Measurements from ENCODE around the gene C3orf33.

Gene C3orf33

DNA sequence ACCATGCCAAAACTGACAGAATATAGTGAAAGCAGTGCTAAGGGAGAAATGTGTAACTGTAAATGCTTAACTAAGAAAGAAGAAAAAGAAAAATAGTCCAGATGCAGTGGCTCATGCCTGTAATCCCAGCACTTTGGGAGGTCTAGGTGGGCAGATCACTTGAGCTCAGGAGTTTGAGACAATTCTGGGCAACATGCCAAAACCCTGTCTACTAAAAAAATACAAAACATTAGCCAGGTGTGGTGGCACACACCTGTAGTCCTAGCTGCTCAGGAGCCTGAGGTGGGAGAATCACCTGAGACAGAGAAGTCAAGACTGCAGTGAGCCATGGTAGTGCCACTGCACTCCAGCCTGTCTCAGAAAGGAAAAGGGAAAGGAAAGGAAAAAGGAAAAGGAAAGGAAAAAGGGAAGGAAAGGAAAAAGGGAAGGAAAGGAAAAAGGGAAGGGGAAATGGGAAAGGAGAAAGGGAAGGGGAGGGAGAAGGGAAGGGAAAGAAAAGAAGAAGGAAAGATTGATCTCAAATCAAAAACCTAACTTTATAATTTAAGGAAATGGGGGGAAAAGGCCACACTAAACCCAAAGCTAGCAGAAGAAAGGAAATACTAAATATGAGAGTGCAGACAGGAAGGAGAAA lies 20.3 kb downstream of the C3orf33 start:
- DNase-seq, result peak; percentile 23

DNA sequence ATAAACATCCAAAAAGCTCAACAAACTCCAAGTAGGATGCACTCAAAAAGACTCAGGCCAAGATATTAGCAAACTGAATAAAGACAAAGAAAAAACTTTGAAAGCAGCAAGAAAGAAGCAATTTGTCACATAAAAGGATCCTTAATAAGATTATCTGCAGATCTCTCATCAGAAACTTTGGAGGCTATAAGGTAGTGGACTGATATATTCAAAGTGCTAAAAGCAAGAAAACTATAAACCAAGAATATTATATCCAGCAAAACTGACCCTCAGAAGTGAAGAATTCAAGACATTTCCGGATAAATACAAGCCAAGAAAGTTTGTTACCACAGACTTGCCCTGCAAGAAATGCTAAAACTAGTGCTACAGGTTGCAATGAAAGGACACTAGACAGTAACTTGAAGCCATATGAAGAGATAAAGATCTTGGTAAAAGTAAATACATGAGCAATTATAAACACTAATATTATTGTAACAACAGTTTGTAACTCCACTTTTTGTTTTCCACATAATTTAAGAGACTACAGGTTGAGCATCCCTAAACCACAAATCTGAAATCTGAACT lies 23.6 kb downstream of the C3orf33 start:
- DNase-seq, result no peak

DNA sequence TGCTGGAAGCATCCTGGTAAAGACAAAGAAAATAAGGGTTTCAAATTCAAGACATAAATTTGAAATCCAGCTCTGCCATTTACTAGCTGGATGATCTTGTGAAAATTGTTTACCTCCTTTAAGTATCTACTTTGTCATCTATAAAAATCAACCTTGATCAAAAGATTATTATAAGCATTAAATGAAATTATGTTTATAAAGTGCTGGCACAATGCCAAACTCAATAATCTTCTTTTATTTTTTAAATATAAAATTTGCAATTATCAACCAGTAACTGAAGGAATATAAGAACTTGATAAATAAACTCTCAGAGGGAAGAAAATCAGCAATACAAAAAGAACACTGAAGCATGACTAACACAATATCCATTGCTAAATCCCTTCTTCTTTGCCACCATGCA lies 25.8 kb downstream of the C3orf33 start:
- DNase-seq, result no peak

DNA sequence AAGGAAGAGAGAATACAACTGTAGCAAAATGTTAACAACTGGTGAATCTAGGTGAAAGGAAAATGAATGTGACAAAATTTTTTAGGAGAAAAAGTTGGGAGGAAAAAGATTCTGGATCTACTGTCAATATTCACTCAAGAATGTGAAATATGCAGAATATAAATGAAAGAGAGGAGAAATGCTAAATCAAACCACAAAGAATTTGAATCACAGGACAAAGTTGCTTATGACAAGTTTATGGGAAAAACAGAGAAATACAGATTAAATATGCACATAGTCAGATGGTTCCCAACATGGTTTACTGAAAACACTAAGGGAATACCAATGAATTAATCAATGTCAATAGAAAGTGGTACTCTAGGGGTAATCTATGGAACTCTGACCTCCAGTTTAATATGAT lies 27.6 kb downstream of the C3orf33 start:
- no peak for DNase-seq

DNA sequence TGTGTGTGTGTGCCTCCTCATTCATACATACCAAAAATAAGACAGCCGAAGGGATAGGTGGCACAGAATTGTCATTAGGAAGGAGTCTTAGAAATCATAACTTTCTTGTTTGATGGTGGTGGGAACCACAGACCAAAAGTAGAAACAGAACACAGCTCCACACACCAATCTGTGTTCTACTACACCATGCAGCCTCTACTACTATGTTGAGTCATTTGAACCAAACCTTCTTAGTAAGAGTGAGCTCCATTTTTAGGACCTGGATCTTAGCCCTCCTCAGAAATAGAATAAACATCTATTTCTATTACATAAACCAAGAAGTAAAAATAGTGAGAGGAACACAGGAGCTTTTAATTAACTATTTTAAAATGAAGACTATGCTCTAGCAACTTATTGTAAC lies 33.3 kb downstream of the C3orf33 start:
- DNase-seq, result no peak

DNA sequence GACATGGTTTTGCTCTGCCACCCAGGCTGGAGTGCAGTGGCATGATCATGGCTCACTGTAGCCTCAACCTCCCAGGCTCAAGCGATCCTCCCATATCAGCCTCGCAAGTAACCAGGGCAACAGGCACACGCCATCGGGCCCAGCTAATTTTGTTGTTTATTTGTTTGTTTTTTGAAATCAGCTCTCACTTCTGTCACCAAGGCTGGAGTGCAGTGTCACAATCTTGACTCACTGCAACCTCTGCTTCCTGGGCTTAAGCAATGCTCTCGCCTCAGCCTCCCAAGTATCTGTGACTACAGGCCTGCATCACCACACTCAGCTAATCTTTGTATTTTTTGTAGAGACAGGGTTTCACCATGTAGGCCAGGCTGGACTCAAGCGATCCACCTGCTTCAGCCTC lies 35.0 kb downstream of the C3orf33 start:
- no peak for DNase-seq

DNA sequence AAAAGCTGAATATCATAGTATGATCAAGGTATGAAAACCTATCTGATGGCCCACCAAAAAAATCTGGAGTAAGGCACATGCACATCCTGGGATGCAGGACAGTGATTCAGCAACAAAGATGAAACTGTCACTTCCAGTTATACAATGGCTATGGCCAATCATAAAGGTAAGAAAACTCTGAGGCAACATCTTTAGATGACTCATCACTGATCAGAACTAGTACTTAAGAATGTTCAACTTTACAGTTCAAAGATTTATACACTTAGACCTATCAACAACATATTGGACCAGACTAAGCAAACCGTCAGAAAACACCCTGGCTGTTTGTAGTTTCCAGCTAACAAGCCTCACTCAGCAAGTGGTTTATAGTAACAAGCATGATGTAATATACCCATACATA lies 39.9 kb downstream of the C3orf33 start:
- DNase-seq, result no peak

DNA sequence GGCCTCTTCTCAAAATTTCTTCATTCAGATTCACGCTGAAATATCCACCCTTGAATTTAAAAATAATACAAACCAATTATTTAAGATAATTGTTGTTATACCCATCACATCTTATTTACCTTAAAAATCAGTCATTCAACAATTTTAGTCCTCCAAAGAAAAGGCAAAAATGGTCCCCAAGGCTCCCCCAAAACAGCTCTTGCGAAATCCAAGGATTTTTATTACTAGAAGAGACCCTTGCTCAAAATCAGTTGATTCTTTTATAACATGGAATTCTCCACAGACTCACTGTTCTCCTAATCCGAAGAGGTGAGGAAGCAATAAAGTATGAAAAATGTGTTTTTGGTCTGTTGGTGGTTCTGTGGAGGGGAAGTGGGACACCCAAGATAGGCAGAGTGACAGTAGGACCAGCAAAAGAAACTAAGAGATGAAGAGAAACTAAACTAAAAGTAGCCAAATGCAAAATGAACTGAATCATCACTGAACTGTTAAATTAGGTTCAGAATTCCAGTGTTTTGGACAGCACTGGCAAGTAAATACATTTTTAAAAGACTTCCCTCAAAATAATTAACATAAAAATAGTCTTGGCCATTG lies 42.1 kb downstream of the C3orf33 start:
- DNase-seq, result no peak

DNA sequence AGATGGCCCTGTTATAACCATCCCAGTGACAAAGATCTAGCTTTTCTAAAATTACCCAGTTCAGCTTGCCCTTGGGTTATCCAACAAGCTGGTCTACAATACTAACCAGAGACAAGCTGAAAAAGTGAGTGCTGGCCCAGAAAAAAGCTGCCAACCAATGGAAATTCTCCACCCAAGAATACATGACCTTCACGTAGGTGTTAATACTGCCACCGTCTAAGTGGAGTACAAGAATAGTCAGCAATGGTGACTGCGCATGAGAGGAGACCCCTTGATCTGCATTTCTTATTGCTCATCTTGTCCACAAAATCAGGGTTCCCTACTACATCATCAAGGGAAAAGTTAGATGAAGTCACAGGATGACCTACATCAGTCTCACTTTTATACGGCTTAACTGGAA lies 45.4 kb downstream of the C3orf33 start:
- DNase-seq, result no peak

DNA sequence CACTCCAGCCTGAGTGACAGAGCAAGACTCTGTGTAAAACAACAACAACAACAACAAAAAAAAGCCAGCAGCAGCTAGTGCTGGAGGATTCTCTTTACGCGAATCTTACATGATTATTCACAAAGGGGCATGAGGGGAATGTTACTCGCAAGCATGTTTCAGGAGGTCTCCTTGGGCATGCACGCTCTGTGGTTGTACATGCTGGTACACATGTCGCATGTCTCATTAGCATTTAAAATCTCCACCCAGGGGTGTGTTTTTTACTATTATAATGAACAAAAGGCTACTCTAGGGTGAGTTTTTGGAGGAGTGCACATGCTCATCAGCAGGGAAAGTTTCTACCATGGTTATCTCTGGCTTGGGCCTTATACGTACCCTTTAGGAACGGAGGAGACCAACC lies 48.5 kb downstream of the C3orf33 start:
- DNase-seq, result no peak

DNA sequence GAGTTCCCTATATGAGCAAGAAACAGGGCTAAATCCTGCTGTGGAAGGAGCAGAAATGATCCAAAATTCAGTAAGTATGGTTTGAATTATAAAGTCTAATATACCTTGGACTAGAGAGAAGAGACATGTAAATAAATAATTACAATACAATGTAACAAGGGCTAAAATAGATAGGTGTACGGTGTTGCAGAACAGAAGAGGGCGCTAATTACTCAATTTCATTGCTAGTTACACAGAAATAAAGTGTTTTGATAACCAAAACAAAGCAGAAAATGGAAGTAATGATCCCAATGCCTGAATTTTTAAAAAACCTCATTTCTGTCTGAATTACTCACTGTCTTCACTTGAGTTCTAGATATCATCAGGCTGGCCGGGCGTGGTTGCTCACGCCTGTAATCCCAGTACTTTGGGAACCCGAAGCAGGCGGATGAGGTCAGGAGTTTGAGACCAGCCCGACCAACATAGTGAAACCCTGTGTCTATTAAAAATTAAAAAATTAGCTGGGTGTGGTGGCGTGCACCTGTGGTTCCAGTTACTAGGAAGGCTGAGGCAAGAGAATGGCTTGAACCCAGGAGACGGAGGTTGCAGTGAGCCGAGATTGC lies 52.9 kb downstream of the C3orf33 start:
- peak; percentile 69 for DNase-seq

DNA sequence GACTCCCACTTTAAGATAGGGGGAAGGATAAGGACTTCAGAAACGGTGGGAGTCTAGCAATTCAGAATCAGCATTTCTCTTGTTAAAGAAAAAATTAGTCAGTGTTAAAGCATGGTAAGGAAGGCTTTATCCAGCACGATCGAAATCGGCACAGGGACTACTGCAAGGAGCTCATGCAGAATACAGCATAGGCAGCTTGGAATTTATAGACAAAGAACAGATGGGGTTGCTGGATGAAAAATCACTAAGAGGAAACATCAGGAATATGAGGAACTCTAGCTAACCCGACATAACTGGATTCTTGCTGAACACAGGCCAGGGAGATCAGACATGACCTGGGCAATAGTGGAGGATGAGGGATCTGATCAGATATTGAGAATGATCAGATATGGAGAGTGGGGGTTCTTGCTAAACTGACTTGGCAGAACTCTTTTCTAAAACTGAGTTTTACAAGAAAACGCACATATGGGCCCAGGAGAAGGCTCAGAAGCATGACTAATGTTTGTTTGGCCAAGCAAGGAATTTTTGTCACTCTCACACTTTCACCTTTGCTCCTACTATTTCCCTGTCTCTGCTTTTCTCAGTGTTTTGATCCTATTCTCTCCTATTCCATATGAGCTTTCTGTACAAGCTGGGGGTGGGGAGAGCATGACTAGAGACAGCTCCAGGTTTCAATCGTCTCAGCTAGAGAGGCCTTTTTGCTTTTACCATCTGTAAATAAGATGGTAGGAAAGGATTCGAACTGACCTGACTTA lies 57.3 kb downstream of the C3orf33 start:
- DNase-seq, result peak; percentile 29

DNA sequence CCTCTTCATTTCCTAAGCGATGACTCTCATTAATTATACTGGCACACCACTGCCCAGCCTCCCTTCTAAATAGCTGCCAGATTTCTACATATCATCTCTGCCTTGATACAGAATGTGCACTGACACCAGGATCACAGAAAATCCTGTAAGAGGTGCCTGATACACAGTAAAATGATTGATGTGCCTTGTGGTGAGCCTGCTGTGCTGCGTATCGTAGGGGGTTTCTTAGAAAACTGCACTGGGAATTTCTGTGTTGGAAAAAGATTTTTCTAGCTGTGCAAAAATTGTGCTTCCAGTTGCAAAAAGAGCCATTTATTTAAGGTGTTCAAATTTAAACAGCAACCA lies 58.2 kb downstream of the C3orf33 start:
- DNase-seq, result no peak

DNA sequence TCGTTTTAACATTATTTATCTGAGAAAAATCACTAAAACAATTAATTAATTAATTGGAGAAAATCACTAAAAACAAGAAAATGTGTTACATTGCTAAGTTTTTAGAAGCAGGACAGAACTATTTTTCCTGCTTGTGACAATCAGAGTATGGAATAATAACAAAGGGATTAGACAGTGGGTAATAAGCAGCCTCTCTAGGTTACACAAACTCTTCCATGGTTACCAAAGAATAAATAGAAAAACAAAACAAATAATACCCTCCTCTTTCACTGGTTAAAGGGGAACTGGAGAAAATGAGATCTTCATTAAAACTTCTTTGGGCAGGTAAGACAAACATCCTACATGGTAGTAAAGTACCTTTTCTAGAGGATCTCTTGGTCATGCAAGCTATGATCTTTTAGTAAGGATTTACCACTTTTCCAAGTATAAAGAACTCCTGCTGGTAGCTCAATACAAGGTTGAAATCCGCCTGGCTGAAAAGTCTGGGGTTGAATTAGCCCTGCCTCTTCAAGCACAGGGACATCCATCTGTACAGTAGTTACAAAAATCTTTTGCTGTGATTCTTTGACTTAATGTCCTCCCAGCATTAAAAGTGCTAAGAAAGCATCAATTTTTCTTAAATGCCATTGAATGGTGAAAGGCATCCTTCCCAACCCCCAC lies 58.7 kb downstream of the C3orf33 start:
- DNase-seq, result peak; percentile 31

DNA sequence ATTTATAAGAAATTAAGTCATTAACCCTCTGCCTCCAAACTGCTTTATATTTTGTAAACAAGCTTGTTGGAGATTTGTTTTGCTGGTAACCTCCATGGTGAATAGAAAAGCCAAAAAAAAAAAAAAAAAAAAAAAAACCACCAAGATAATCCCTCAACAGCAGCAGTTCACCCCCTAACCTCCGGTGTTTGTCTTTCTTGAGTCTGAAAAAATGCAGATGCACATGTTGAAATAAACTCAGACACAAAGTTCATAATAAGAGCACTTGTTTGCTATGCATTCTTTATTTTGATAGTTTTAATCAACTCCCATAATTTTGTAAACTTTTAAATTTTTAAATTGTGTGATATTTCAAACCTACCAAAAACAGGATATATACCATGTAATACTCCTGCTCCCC lies 59.4 kb downstream of the C3orf33 start:
- no peak for DNase-seq

DNA sequence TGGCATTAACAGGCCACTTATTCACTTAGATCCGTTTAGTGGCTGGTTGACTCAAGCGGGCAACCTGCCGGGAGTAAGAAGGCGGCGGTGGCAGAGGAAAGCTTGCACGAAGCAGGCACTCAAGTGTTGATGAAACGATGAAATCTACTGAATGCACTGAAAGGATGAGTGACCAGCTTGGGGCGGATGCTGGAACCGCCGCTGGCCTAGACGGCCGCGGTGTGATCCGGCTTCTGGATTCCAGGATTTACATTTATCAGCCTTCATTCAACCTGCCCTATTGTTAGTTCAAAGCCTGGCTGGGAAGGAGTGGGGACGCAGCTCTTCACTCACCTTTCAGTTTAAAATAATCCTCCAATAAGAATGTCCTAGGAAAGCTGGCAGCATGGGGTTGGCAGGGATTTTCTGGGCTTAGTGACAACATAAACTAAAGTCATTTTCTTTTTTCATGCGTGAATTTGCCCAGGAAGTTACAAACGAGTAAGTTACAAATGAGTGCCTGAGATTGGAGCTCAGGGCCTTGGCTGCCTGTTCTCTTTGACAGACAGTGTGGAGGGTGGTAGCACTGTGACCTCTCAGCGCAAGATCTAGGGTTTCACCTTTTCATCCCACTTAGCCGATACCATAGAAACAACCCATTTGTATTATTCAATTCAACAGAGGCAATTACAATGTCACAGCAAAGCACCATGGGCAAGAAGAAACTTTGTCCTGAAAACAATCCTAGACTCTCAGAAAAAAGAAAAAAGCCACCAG lies 60.1 kb downstream of the C3orf33 start:
- DNase-seq, result peak; percentile 84

DNA sequence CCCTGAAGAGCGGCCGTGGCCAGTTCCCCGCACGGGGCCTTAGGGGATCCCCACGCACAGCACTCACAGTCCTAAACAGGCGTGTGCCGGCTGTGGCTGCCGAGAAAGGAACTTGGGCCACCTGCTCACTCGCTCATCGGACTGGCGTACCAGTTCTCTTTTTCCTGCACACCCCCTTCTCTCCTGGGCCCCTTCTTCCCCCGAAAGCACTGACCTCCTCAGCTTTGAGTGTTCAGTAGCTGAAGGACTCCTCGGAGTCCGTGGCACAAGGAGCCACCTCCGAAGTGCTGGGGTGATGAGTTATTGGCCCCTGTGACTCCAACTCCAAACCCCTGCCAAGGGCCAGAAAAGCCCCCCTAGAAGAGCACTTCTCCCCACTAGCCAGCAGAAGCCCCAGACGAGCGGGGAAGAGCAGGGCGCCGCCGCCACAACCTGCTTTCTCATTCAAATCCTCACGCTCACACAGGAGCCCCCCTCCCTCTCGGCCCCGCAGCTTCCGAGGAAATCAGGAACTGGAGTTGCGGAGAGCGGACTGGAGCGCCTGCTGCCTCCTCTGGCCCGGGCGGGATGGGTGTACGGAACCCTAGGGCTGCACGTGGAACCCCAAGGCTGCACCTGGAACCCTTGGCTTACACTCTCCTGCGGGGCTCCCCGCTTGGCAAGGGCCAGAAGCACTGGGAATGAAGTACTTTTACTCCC lies 61.3 kb downstream of the C3orf33 start, which contains the start of gene PLCH1:
TSS of gene PLCH1 (minus strand) at position 446 of the 699 bp plus-strand sequence. CDS start 40,847 bp downstream, outside the sequence.
- DNase-seq, result peak; percentile 90

DNA sequence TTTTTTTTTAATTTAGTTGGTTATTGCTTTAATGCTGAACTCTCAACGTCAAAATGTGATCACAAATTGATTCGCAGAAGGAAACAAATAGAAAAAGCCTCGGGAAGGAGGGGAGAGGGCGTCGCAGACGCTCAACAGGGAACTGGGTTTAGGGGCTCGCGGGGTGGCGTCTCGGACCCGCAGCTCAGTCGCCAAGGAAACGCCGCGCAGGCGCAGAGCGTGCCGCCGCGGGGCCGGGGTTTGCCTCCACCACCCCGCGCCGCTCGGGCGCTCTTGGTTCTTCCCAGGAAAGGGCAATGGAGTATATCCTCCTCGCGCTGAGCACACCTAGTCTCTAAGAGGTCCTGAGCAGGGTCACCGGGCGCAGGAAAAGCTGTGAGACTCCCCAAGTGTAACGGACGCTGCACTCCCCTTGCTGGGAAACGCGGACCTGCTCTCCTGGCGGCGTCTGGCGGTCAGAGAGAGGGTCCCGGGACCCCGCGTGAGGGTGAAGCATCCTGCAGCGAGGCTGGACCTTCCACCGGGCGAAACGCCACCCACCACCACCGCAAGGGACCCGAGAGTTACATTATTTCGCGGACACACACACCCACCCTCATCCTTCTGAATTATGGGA lies 62.0 kb downstream of the C3orf33 start:
- peak; percentile 84 for DNase-seq

DNA sequence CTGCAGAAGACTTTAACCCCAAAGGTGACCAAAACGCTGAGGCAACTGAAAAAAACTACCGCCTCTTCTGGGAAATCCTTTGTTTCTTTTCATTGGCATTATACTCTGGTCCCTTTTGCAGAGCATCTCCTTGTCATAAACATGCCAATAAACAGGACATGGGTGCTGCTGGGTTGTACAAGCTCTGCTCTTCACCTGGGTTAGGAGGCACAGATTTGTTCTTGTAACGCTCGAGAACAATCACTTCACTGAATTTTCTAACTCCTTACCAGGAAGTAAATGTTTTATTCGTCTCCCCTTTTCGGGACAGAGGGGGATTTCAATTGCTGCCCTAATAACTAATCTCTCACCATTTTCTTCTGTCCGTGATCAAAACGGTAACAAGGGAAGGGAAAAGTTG lies 62.5 kb downstream of the C3orf33 start:
- DNase-seq, result peak; percentile 41

DNA sequence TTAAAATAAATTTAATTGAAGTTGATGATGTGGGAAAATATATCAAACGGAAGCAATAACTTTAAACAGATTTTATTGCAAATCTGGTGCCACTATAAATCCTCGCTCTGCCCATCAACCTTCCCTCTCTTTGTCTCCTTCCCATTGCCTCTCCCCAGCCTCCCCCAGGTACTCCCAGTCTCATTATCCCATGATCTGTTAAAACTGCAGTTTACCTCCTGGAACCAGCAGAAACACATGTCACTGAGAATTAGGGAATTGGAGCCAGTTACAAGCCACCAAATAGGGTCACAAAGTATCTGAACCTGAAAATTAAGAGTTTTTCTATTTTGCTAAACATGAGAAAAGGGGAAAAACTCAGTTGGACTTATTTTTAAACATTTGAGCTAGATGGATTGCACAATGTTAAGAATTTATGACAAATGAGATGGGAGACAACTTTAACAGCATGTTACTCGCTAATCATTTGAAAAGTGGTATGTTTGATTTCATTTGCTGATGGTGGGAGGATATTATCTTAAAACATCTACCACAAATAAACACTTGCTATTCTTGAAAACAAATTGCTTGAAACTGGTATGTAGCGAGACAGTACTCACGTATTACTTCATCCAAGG lies 63.6 kb downstream of the C3orf33 start:
- DNase-seq, result no peak

DNA sequence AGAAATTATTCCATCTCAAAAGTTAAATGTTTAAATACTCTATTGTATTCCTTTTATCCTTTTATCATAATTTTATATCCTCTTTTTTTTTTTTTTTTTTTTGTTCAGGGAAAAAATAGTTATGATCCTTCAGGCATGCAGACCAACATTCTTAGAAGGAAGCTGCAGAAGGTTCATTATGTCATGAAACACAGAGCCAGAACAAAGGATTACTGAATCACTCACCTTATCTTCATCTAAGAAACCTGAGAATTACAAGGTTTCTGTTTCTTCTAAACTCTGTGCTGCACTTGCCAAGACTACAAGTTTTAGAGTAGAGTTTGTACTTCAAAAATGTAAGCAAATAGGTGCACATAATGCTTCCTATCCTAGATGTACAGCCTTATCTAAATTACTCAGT lies 64.5 kb downstream of the C3orf33 start:
- DNase-seq, result no peak

Measured in DMS53 (cell line).